AG09309 (cell line): ENCODE data around the gene TCF3.

ENCODE experiments used
- DNase-seq: peaks from one replicate; pipeline ENCODE4 v3.0.0-alpha.2; 2010; ENCODE audit warnings: low read depth
- H3K4me3 ChIP-seq: 2 replicates; pipeline ENCODE4 v1.5.1; 2011; ENCODE audit warnings: mild to moderate bottlenecking, low read depth, low read length, moderate library complexity; ENCODE audit not compliant: control insufficient read depth
- TF ChIP-seq, protein P1 (sequence below): IDR thresholded peaks from 2 replicates; pipeline ENCODE4 v1.5.1; 2011; ENCODE audit warnings: mild to moderate bottlenecking, low read depth, low read length, inconsistent platforms; ENCODE audit not compliant: insufficient read depth, control insufficient read depth; ENCODE audit errors: missing control alignments

Gene TCF3

DNA sequence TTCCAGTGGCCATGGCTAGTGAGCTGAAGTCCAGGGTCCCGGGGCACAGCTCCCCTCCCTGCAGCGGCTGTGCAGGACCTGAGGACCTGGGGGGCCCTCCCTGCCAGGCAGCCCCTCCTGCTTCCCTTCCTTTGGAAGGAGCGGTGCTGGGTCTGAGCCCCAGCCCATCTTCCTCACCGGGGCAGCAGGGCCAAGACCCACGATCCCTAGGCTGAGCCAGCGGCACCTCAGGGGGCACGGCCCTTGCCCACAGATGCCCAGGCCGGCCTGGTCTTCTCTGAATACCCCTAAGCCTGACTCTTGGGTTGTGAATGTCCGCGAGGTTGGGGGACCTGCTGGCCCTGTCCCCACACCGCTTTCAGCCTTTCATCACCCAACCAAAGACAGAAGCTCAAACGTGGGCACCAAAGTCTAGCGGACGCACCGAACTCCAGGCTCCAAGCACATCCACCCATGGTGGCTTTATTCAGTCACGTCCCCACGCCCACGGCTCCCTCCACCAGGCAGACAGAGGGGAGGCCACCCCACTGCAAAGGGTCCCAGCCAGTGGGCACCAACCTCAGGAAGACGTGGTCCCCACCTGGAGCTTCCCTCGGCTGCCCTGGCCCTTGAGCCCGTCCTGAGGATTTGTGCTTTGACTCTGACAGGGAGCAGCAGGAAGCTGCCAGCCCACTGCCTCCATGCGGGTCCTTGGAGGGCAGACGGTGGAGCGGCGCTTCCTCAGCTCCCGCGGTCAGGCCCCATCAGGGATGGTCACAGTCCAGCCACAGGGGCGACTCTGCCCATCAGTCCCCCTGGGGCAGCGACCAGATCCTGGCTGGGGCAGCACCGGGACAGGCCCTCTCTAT, 75.9 kb downstream of the TCF3 start:
- no peak for DNase-seq
- H3K4me3 ChIP-seq = no peak overlapping the region
- TF ChIP-seq, protein P1, sequence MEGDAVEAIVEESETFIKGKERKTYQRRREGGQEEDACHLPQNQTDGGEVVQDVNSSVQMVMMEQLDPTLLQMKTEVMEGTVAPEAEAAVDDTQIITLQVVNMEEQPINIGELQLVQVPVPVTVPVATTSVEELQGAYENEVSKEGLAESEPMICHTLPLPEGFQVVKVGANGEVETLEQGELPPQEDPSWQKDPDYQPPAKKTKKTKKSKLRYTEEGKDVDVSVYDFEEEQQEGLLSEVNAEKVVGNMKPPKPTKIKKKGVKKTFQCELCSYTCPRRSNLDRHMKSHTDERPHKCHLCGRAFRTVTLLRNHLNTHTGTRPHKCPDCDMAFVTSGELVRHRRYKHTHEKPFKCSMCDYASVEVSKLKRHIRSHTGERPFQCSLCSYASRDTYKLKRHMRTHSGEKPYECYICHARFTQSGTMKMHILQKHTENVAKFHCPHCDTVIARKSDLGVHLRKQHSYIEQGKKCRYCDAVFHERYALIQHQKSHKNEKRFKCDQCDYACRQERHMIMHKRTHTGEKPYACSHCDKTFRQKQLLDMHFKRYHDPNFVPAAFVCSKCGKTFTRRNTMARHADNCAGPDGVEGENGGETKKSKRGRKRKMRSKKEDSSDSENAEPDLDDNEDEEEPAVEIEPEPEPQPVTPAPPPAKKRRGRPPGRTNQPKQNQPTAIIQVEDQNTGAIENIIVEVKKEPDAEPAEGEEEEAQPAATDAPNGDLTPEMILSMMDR = no peak

DNA sequence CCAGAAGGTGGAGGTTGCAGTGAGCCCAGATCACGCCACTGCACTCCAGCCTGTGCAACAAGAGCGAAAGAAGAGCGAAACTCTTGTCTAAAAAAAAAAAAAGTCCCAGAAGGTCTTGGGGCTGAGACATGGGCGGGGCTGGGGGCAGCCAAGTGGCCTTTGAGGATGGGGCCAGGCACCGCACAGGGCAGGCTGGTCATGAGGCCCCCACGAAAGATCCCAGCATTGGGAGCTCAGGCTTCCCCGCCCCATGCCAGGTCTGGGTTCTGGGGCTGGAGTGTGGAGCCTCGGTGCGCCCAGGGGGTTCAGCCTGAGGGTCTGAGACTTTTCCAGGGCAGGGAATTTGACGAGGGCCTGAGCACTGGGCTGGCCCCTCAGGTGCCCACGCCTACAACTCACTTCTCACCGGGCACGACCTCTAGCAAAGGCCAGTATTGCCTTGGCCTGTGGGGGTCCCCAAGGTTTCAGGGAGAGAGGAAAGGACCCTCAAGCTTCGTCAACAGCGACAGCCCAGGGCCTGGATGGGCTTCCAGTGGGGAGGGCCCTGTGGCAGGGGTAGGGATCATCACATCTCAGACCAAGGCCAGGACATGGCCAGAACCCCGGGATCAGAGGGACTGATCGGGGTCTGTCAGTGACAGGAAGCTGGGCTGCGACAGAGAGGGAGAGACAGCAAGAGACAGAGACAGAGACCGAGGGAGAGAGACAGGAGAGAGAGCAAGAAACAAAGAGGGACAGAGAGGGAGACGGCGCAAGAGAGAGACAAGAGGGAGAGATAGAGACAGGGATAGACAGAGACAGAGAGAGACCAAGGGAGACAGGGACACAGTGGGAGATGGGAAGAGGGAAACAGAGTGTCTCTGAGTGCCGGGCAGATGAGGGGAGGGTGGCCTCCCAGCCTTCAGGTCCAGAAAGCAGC, 76.8 kb downstream of the TCF3 start:
- no peak for DNase-seq
- TF ChIP-seq, protein P1 = no peak
- no peak overlapping the region for H3K4me3 ChIP-seq

- DNase-seq = no peak
- H3K4me3 ChIP-seq = no peak overlapping the region
These were observed 77.9 kb downstream of the TCF3 start for GRCh38 chr19:1574354-1575136.

GRCh38 chr19:1572795-1573194, 79.6 kb downstream of the TCF3 start:
- no peak overlapping the region for H3K4me3 ChIP-seq
- TF ChIP-seq, protein P1 = no peak
- DNase-seq = no peak

More at GRCh38 chr19:1574354-1575136, 77.9 kb downstream of the TCF3 start:
- TF ChIP-seq, protein P1 = no peak

DNA sequence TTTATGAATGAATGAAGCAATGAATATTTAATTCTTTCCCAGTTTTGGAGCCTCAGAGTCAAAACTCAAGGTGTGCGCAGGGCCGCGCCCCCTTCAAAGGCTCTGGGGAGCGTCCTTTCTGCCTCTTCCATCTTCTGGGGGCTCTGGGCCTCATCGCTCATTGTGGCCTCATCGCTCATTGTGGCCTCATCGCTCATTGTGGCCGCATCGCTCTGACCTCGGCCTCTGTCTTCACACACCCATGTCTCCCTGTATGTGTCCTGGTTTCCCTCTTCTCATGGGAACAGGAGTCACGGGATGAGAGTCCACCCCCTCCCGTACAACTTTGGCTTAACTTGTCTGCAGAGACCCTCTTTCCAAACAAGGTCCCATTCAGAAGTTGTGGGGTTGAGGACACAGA, 81.1 kb downstream of the TCF3 start:
- no peak for DNase-seq
- no peak overlapping the region for H3K4me3 ChIP-seq
- TF ChIP-seq, protein P1 = no peak

- TF ChIP-seq, protein P1 = no peak
- no peak overlapping the region for H3K4me3 ChIP-seq
- no peak for DNase-seq
These were observed 81.6 kb downstream of the TCF3 start for GRCh38 chr19:1570836-1571235.
